ENCODE results near the gene KRT40. TPM values are rescaled to one million over a fixed set of nuclear protein-coding genes. Genes with fewer than 3 reads are reported as not detected.

The KRT40 gene
- total and polyA plus RNA-seq, 4 donors: not detected

DNA sequence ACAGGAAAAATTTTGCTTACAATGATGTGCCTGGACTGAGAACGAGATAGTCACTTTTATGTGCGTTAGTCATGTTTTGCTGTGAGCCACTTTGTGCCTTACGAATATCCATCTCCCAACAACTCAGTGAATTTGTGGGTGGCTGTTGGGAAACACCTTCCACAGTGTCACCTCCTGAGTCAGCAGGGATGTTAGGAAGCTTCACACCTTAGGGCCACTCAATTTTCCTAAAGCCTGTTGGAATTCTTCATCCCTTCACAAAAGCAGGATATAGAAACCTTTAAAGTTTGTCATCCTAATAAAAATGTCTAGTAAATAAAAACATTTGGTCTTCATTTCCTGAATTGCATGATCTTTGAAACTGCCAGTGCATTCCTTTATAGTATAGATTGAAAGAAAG is 29.1 kb upstream of the KRT40 start:
- DNase-seq (ENCODE audit: low spot score): no peak
- H3K9me3 ChIP-seq (ENCODE audit: control insufficient read depth in 4 of 4, low read length in 3 of 4): no peaks in the 10 kb centered on the region
- H3K27ac ChIP-seq (ENCODE audit: low read depth in 1 of 2, low read length in 2 of 2): no peak overlapping the region
- peaks cover 0 to 4% (median 0%) of the 10 kb centered on the region in 4 donors for H3K27me3 ChIP-seq (ENCODE audit: control insufficient read depth in 4 of 4, insufficient read depth in 4 of 4, low read length in 3 of 4)
- H3K9ac ChIP-seq (ENCODE audit: low read depth in 1 of 2, low read length in 2 of 2): no peak overlapping the region
- no peaks in the 10 kb centered on the region for H3K36me3 ChIP-seq (ENCODE audit: control insufficient read depth in 4 of 4, insufficient read depth in 3 of 4, low read depth in 1 of 4, low read length in 3 of 4)
- no peaks in the 10 kb centered on the region for H3K4me1 ChIP-seq (ENCODE audit: control insufficient read depth in 4 of 4, insufficient read depth in 4 of 4, low read length in 3 of 4)
- no peak overlapping the region for H3K4me3 ChIP-seq (ENCODE audit: low read depth in 1 of 3, low read length in 3 of 3)
- 78% methylated on average over 3 of the region's 3 CpGs for WGBS
- TF ChIP-seq FOXA1 (IDR thresholded peaks at IDR 0.05) (no peak), RXRA (IDR thresholded peaks at IDR 0.05) (no peak), SP1 (IDR thresholded peaks at IDR 0.05) (no peak), NR2F2 (IDR thresholded peaks at IDR 0.05) (no peak)

DNA sequence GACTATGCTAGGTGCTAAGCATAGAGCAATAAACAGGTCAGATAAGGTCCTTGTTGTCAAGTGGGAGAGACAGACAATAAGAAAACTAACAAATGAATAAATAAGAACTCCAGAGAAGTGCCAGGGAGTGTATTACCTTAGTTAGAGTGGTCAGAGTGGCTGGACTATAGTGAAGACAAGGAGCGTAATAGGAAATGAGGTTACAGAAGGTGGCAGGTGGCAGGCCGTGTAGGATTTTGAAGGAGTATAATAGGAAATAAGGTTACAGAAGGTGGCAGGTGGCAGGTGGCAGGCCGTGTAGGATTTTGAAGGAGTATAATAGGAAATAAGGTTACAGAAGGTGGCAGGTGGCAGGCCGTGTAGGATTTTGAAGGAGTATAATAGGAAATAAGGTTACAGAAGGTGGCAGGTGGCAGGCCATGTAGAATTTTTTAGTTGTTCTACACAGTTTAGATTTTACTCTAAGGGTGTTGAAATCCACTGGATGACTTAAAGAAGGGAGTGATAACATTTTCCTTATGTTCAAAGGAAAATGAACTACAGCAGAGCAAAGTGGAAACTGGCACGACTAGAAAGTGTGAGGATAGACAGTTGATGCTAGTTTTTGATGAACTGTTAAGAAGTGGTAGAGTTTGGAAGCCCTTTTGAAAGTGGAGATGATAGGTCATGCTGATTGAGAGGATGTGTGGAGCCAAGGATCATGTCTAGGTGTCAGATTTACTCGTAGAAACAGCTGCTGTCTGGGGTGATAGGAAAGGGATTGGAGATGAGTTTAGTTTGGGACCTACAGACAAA is 28.4 kb upstream of the KRT40 start:
- Histone ChIP-seq H3K4me3 (ENCODE audit: low read depth in 1 of 3, low read length in 3 of 3) (no peak overlapping the region), H3K27me3 (ENCODE audit: control insufficient read depth in 4 of 4, insufficient read depth in 4 of 4, low read length in 3 of 4) (peaks cover 0 to 4% (median 0%) of the 10 kb centered on the region in 4 donors), H3K36me3 (ENCODE audit: control insufficient read depth in 4 of 4, insufficient read depth in 3 of 4, low read depth in 1 of 4, low read length in 3 of 4) (no peaks in the 10 kb centered on the region), H3K4me1 (ENCODE audit: control insufficient read depth in 4 of 4, insufficient read depth in 4 of 4, low read length in 3 of 4) (no peaks in the 10 kb centered on the region), H3K9ac (ENCODE audit: low read depth in 1 of 2, low read length in 2 of 2) (no peak overlapping the region), H3K27ac (ENCODE audit: low read depth in 1 of 2, low read length in 2 of 2) (no peak overlapping the region), H3K9me3 (ENCODE audit: control insufficient read depth in 4 of 4, low read length in 3 of 4) (no peaks in the 10 kb centered on the region)
- no peak for TF ChIP-seq RAD21 (IDR thresholded peaks at IDR 0.05)
- TF ChIP-seq GABPA (IDR thresholded peaks at IDR 0.05 in 1 of 2, conservative IDR thresholded peaks at IDR 0.05 in 1 of 2): no peak
- no peak for TF ChIP-seq NR2F2 (IDR thresholded peaks at IDR 0.05)
- no peak for TF ChIP-seq HNF4A (conservative IDR thresholded peaks at IDR 0.05)
- no peak for TF ChIP-seq SP1 (IDR thresholded peaks at IDR 0.05)
- TF ChIP-seq FOXA2 (IDR thresholded peaks at IDR 0.05): no peak
- TF ChIP-seq, protein P1, sequence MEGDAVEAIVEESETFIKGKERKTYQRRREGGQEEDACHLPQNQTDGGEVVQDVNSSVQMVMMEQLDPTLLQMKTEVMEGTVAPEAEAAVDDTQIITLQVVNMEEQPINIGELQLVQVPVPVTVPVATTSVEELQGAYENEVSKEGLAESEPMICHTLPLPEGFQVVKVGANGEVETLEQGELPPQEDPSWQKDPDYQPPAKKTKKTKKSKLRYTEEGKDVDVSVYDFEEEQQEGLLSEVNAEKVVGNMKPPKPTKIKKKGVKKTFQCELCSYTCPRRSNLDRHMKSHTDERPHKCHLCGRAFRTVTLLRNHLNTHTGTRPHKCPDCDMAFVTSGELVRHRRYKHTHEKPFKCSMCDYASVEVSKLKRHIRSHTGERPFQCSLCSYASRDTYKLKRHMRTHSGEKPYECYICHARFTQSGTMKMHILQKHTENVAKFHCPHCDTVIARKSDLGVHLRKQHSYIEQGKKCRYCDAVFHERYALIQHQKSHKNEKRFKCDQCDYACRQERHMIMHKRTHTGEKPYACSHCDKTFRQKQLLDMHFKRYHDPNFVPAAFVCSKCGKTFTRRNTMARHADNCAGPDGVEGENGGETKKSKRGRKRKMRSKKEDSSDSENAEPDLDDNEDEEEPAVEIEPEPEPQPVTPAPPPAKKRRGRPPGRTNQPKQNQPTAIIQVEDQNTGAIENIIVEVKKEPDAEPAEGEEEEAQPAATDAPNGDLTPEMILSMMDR (IDR thresholded peaks at IDR 0.05; ENCODE audit: low read depth, low read length, missing input control): no peak
- TF ChIP-seq MAX (IDR thresholded peaks at IDR 0.05): no peak
- TF ChIP-seq RXRA (IDR thresholded peaks at IDR 0.05): no peak
- no peak for TF ChIP-seq FOXA1 (IDR thresholded peaks at IDR 0.05)
- no peak for TF ChIP-seq TAF1 (conservative IDR thresholded peaks at IDR 0.05)
- no peak for TF ChIP-seq YY1 (IDR thresholded peaks at IDR 0.05)
- TF ChIP-seq JUND (IDR thresholded peaks at IDR 0.05): no peak
- no peak for TF ChIP-seq ATF3 (IDR thresholded peaks at IDR 0.05)
- TF ChIP-seq, protein P2, sequence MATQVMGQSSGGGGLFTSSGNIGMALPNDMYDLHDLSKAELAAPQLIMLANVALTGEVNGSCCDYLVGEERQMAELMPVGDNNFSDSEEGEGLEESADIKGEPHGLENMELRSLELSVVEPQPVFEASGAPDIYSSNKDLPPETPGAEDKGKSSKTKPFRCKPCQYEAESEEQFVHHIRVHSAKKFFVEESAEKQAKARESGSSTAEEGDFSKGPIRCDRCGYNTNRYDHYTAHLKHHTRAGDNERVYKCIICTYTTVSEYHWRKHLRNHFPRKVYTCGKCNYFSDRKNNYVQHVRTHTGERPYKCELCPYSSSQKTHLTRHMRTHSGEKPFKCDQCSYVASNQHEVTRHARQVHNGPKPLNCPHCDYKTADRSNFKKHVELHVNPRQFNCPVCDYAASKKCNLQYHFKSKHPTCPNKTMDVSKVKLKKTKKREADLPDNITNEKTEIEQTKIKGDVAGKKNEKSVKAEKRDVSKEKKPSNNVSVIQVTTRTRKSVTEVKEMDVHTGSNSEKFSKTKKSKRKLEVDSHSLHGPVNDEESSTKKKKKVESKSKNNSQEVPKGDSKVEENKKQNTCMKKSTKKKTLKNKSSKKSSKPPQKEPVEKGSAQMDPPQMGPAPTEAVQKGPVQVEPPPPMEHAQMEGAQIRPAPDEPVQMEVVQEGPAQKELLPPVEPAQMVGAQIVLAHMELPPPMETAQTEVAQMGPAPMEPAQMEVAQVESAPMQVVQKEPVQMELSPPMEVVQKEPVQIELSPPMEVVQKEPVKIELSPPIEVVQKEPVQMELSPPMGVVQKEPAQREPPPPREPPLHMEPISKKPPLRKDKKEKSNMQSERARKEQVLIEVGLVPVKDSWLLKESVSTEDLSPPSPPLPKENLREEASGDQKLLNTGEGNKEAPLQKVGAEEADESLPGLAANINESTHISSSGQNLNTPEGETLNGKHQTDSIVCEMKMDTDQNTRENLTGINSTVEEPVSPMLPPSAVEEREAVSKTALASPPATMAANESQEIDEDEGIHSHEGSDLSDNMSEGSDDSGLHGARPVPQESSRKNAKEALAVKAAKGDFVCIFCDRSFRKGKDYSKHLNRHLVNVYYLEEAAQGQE (IDR thresholded peaks at IDR 0.05): no peak
- TF ChIP-seq HNF4G (IDR thresholded peaks at IDR 0.05): no peak
- TF ChIP-seq EGR1 (IDR thresholded peaks at IDR 0.05; ENCODE audit: low read depth in 2 of 2): no peak
- no peak for TF ChIP-seq ZBTB33 (IDR thresholded peaks at IDR 0.05)
- 79% methylated on average over 6 of the region's 6 CpGs for WGBS
- no peak for DNase-seq (ENCODE audit: low spot score)

Measured in liver (tissue), 9 donors.